ENCODE data around the gene IRAK2.

DNA sequence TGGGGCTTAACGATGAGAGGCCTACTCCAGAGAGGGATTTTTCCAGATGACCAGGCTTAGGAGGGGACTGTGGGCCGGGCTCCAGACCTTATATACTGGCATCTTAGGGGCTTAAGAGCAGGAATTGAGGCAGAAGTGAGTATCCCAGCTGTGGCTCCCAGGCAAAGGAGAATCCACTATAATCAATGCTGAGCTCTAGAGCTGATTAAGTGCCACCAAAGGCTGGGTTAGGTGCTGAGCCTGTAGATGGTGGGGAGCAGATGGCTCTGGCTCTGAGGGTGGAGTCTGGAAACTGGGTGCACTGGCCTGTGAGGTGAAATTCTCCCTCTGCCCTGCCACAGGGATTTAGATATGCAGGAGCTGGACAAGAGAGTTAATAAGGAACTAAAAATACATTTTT, 23.2 kb downstream of the IRAK2 start:
- TF ChIP-seq CTCF (IDR thresholded peaks at IDR 0.05), result no peak
- TF ChIP-seq EZH2phosphoT487 (IDR thresholded peaks at IDR 0.05), result no peak
